Endometrium (tissue), 2 donors: ENCODE results near the gene IL22.

ENCODE experiments used
- FAIRE-seq: peaks from 2 replicates; lab custom pipeline; 2012; peaks lifted over from hg19 to GRCh38; lab: Jason Lieb, UNC
- donor health status: control.
- donor health status: control.

Gene IL22

GRCh38 chr12:68264158-68264855 lies 10.9 kb upstream of the IL22 start:
- no peak for FAIRE-seq

- FAIRE-seq: no peak
These were observed 10.0 kb upstream of the IL22 start for GRCh38 chr12:68263366-68263765.

- FAIRE-seq: no peak
These were observed 8.5 kb upstream of the IL22 start for GRCh38 chr12:68261896-68262295.

GRCh38 chr12:68260153-68260552 lies 6.7 kb upstream of the IL22 start:
- no peak for FAIRE-seq

GRCh38 chr12:68259318-68259940 lies 6.0 kb upstream of the IL22 start:
- FAIRE-seq: no peak

DNA sequence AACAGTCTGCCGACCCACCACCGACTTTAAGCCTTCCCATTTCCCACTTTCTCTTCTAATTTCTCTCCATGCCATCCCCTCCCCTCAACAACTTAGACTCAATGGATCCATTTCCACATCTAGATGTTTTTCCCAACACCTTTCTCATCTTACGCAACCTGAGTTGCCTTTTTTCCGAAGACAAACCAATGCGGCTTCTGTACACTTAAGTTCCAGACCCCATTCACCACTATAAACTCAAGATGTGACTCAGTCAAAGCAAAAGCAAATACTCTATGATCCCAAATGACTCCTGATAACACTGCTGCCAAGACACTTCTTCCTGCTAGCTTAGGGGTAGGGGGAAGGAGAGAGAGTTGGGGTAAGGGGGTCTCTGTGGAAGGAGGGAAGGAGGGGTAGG lies 1.3 kb downstream of the IL22 start:
- FAIRE-seq: no peak

- no peak for FAIRE-seq
These were observed 3.0 kb downstream of the IL22 start for GRCh38 chr12:68250454-68250853.

DNA sequence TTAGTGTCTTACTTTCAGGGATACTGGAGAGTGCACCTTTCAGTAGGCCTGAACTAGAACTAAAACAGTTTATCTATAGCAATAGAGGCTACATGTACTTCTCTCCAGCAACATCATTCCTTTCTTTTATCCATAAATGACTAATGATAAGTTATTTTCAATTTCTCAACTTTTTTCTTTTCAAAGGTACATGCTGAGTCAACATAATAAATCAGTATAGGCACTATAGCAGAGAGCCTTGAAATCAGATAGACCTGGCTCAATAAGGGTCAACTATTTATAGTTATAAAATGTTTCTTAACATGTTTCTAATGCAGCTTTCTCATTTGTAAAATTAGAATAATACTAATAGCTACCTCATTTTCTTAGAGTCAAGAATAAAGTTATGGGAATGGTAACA lies 5.6 kb downstream of the IL22 start:
- no peak for FAIRE-seq

GRCh38 chr12:68246350-68246749 lies 7.1 kb downstream of the IL22 start:
- no peak for FAIRE-seq

- FAIRE-seq: no peak
These were observed 8.0 kb downstream of the IL22 start for GRCh38 chr12:68245180-68246021.

- no peak for FAIRE-seq
These were observed 10.6 kb downstream of the IL22 start for GRCh38 chr12:68242777-68243176.

- no peak for FAIRE-seq
These were observed 12.4 kb downstream of the IL22 start for GRCh38 chr12:68240975-68241374.

DNA sequence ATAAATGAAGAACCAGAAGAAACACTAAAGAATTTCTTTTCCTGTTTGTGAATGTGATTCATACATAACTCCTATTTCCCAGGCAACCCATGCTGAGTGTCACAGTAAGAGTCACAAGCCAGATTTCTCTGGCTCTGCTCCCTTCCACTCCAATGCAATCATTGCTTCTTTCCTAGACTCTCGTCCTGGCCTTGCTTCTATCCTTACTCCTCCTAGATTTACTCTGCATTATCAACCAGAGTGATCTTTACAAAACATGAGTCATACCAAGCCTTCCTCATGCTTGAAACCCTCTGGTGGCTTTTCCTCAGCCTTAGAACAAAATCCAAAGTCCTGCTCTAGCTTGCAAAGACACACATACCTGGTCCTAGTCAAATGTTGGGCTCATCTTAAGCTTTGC lies 13.3 kb downstream of the IL22 start:
- no peak for FAIRE-seq

DNA sequence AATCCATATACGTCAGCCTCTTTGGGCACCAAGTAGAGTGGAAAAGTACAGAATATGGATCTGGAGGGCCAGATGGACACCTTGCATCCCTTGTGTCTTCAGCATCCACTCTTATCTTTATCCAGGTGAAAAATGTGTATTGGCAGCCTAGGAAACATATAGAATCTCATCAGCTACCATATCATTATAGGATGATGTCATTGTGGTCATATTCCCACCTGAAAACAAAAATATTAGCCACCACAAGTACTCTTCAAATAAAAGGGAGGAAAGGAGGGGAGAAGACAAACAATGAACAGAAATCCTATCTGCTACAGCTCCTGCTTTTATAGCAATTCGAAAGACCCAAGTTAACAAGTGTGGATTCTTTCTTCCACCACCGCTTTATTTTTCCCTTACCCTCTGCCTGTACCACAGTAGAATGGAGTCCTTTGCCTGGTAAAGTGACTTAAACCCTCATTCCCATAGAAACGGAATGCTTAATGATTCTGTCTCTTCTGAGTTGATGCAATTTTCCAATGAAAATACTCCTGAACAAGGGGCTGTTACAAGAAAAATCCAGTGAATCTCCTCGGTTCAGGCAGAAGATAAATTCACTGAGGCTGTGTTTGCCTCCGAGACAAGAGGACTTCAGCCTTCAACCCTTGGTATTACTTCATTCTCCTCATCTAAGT lies 14.0 kb downstream of the IL22 start:
- no peak for FAIRE-seq

- FAIRE-seq: no peak
These were observed 15.8 kb downstream of the IL22 start for GRCh38 chr12:68237619-68238018.

DNA sequence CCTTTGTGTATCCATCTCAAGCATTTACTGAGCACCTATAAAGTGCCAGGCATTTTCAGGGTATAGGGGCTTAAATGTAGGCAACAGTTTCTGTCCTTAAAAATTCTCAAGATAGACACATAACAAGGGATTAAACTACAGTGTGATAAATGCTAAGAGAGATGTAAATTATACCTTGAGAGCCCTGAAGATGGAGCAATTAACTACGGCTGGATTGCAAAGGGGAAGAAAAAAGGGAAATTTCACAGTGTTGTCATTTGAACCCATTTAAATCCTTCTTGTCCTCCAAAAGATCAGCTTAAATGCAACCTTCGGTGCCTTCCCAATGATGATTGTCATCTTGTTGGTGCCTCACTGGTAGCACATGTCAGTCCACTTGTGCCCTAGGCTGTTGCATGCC lies 16.3 kb downstream of the IL22 start:
- FAIRE-seq: no peak

DNA sequence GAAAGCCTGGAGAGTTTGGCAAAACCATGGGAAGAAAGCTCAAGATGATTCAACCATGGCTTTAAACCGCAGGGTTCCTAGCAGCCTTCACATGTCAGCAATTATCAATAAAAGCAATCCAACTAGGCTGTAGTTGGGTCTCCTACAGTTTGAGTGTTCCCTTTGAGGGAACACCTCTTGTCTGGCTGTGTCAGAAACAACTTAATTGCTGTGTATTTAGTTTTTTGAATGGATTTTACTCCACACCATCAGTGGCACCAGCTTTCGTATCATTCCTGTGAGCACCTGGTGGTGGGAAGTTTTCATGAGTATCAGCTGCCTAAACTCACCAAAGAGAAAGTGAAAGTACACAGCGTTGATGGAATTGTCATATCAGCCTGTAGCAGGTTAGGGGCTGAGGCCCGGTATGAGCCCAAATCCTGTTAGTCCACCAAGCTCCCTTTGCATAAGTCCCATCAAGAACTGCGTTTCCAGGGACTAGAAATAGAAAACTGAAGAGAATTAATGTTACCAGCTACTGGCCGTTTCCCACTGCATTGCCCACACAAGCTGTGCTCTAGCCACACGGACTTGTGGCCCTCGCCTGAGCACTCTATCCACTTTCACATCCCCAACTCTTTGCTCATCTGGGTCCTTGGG lies 16.9 kb downstream of the IL22 start:
- FAIRE-seq: no peak

DNA sequence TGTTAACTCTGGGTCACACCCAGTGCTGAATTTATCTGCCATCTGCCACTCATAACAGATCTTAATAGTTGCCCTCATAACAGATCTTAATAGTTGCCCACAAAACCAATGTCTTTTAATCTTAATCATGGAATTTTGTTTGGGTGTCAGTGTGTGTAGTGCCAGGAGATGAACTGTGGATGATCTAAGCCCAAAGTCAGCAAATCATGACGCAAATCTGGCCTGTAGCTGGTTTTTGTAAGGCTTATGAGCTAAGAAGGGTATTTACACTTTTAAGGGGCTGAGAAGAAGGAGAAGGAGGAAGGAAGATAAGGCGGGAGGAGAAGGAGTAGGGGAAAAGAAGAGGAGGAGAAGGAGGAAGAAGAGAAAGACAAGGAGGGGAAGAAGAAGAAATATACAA lies 17.8 kb downstream of the IL22 start:
- no peak for FAIRE-seq

DNA sequence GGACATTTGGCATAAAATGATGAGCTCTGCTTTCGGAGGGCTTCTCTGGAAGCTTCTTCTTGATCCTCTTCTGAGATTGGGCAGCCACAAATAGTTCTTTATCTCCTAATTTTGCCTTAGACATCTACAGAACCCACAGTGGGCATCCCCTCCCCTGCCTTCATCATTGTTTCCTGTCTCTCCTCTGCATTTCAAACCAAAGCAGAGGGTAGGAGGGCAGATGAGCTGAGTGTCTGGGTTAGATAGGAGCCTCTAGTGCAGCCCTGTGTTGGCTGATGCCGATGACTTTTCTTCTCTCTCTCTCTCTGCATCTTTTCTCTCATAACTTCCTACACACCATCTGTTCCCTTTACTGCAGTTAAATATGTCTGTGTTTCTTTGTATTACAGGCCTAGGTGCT lies 19.3 kb downstream of the IL22 start:
- no peak for FAIRE-seq

DNA sequence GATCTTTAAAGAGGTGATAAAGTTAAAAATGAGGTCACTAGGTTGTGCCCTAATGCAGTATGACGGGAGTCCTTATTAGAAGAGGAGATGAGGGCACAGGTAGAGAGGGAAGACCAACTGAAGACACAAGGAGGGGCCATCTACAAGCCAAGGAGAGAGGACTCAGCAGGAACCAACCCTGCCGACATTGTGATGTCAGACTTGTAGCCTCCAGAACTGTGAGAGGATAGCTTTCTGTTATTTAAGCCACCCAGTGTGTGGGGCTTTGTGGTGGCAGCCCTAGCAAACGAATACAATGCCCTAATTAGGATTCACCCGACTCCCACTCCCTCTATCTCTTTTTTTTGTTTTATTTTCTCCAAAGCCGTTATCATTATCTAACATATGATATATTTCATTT lies 19.9 kb downstream of the IL22 start:
- FAIRE-seq: no peak

DNA sequence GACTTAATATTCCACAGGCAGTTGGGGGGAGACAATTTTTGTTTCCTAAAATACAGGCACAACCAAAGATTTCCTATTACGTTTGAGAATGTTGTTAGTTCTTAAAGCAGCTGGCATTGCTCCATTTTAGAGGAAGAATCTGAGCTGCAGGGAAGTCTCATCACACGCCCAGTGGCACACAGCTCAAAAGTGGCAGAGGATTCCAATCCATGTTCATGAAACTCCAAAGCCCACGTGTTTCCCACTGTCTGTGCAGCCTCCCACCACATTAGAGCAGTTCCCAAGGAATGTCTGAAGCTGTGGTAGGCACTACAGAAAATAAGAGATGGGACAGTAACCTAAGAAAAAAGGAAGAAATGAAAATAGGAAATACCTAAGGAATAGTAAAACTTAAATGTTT lies 21.7 kb downstream of the IL22 start:
- no peak for FAIRE-seq

DNA sequence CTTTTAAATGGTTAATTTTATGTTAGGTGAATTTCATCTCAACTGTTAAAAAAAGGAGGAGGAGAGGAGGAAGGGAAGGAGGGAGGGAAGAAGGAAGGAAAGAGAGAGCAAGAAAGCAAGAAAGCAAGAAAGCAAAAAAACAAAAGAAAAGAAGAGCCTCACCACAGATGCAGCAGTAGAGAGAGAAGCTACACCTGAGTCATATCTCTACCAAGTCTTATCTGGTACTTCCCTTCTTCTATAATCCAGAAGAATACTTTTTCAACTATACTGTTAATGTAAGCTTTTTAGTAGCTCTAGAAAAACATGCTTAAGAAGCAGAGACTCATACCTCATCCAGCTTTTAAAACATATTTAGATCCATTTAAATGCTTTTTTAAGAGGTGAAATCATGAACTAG lies 22.2 kb downstream of the IL22 start:
- FAIRE-seq: no peak
